Renal cortical epithelial cell (primary cell): ENCODE data around the gene EPB41L1. TPM values are rescaled to one million over a fixed set of nuclear protein-coding genes. Genes with fewer than 3 reads are reported as not detected.
"Not testable (repeated sequence)": the region's sequence is repeated elsewhere in the genome, so short reads cannot be mapped to it uniquely, and the experiment has no call there.

Experiments
- DNase-seq: peaks from one replicate; pipeline ENCODE4 v3.0.0-alpha.2; 2011; ENCODE audit warnings: low read depth
- total RNA-seq: library from RNA; depleted of rRNA; stranded (reverse); fragments of >200 nt; gene quantifications from 2 replicates; pipeline ENCODE4 v1.2.3, GENCODE V29; 2014

The EPB41L1 gene
- total RNA-seq, 1 donor from 2014 or later: 47.7 TPM

- no peak for DNase-seq
Measured at GRCh38 chr20:36126836-36127527, 27.6 kb upstream of the EPB41L1 start.

GRCh38 chr20:36128463-36129159, 25.9 kb upstream of the EPB41L1 start:
- DNase-seq: peak; percentile 89

GRCh38 chr20:36129160-36129543, 25.4 kb upstream of the EPB41L1 start:
- no peak for DNase-seq

- no peak for DNase-seq
Measured at GRCh38 chr20:36130390-36130789, 24.1 kb upstream of the EPB41L1 start.

- peak; percentile 56 for DNase-seq
Measured at GRCh38 chr20:36132802-36133211, 21.7 kb upstream of the EPB41L1 start.

GRCh38 chr20:36133821-36134220, 20.7 kb upstream of the EPB41L1 start:
- no peak for DNase-seq

GRCh38 chr20:36135159-36135558, 19.4 kb upstream of the EPB41L1 start:
- no peak for DNase-seq

GRCh38 chr20:36135821-36136220, 18.7 kb upstream of the EPB41L1 start:
- no peak for DNase-seq

- DNase-seq: not testable (repeated sequence)
Measured at GRCh38 chr20:36137313-36137712, 17.2 kb upstream of the EPB41L1 start.

GRCh38 chr20:36141310-36141709, 13.2 kb upstream of the EPB41L1 start:
- DNase-seq: no peak

- peak; percentile 56 for DNase-seq
Measured at GRCh38 chr20:36144336-36144735, 10.2 kb upstream of the EPB41L1 start.

GRCh38 chr20:36145877-36146707, 8.4 kb upstream of the EPB41L1 start:
- DNase-seq: peak; percentile 62

- DNase-seq: no peak
Measured at GRCh38 chr20:36147690-36148089, 6.8 kb upstream of the EPB41L1 start.

- DNase-seq: no peak
Measured at GRCh38 chr20:36148439-36148838, 6.1 kb upstream of the EPB41L1 start.

GRCh38 chr20:36149012-36149411, 5.5 kb upstream of the EPB41L1 start:
- no peak for DNase-seq

- DNase-seq: no peak
Measured at GRCh38 chr20:36149469-36149868, 5.1 kb upstream of the EPB41L1 start.

- no peak for DNase-seq
Measured at GRCh38 chr20:36150489-36150846, 4.1 kb upstream of the EPB41L1 start.

GRCh38 chr20:36150847-36151539, 3.5 kb upstream of the EPB41L1 start:
- DNase-seq: no peak

GRCh38 chr20:36152261-36152660, 2.3 kb upstream of the EPB41L1 start:
- no peak for DNase-seq

- DNase-seq: no peak
Measured at GRCh38 chr20:36153204-36153603, 1.3 kb upstream of the EPB41L1 start.

GRCh38 chr20:36153736-36154699, 522 bp upstream of the EPB41L1 start:
- no peak for DNase-seq
